ENCODE results near the gene OSGEPL1.

The OSGEPL1 gene

GRCh38 chr2:189709501-189710221, 52.9 kb downstream of the OSGEPL1 start:
- H3K4me3 ChIP-seq (ENCODE audit: low read depth, low read length): no peak overlapping the region
- TF ChIP-seq CTCF (IDR thresholded peaks at IDR 0.05; ENCODE audit: low read depth, low read length, missing control alignments): no peak
- DNase-seq (ENCODE audit: low read depth): no peak
- in situ Hi-C loops (cut with HindIII; ENCODE audit: low sequenced_read_pairs): no loop called here

GRCh38 chr2:189702071-189702470, 60.5 kb downstream of the OSGEPL1 start:
- H3K4me3 ChIP-seq (ENCODE audit: low read depth, low read length): no peak overlapping the region
- in situ Hi-C loops (cut with HindIII; ENCODE audit: low sequenced_read_pairs): no loop called here
- TF ChIP-seq CTCF (IDR thresholded peaks at IDR 0.05; ENCODE audit: low read depth, low read length, missing control alignments): peak; percentile 16
- no peak for DNase-seq (ENCODE audit: low read depth)

- in situ Hi-C loops (cut with HindIII; ENCODE audit: low sequenced_read_pairs): no loop called here
- DNase-seq (ENCODE audit: low read depth): no peak
- no peak for TF ChIP-seq CTCF (IDR thresholded peaks at IDR 0.05; ENCODE audit: low read depth, low read length, missing control alignments)
- H3K4me3 ChIP-seq (ENCODE audit: low read depth, low read length): no peak overlapping the region
Measured at GRCh38 chr2:189700681-189701080, 61.9 kb downstream of the OSGEPL1 start.

GRCh38 chr2:189698020-189698887, 64.3 kb downstream of the OSGEPL1 start:
- TF ChIP-seq CTCF (IDR thresholded peaks at IDR 0.05; ENCODE audit: low read depth, low read length, missing control alignments): peak; percentile 41
- no peak overlapping the region for H3K4me3 ChIP-seq (ENCODE audit: low read depth, low read length)
- DNase-seq (ENCODE audit: low read depth): peak; percentile 29
- in situ Hi-C loops (cut with HindIII; ENCODE audit: low sequenced_read_pairs): no loop called here

All from astrocyte of the cerebellum (primary cell).